NCI-H526 (cell line): ENCODE results near the gene DYRK4.
"Not testable (repeated sequence)": the region's sequence is repeated elsewhere in the genome, so short reads cannot be mapped to it uniquely, and the experiment has no call there.

Source experiments
- DNase-seq, 2 experiments: peaks; one replicate each; lab custom pipeline; 2025; lab: John Stamatoyannopoulos, UW

DYRK4 gene, protein sequence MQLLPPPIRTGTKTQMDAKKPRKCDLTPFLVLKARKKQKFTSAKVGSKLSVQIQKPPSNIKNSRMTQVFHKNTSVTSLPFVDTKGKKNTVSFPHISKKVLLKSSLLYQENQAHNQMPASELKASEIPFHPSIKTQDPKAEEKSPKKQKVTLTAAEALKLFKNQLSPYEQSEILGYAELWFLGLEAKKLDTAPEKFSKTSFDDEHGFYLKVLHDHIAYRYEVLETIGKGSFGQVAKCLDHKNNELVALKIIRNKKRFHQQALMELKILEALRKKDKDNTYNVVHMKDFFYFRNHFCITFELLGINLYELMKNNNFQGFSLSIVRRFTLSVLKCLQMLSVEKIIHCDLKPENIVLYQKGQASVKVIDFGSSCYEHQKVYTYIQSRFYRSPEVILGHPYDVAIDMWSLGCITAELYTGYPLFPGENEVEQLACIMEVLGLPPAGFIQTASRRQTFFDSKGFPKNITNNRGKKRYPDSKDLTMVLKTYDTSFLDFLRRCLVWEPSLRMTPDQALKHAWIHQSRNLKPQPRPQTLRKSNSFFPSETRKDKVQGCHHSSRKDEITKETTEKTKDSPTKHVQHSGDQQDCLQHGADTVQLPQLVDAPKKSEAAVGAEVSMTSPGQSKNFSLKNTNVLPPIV

DNA sequence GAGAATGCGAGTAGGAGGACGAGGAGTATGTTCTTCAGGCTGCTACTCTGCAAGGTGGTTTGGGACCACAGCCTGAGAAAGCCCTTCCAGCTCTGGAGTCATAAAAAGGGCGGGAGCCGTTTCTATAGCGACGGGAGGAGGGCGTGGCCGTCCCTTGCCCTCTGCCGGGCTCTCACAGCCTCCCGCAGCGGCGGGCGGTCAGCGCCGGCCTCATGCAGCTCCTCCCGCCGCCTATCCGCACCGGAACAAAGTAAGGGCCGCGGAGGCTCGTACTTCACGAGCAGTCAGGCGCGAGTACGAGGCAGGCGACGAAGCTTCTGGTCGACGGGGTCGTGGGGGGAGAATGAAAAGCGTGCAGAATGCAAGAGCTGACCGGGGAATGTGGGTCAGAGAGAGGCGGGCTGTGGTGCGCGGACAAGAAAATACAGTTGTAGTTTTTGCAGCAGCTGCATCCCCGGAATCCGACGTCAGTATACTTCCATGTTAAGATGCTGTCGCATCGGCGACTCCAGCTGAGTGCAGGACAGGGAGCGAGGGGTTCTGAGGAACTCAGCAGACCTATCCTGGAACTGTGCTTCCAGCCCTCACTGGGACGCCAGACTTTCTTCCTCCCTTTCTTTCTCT lies at the start of gene DYRK4:
Gene DYRK4 (plus strand): TSS at position 175 of the 624 bp plus-strand sequence. CDS start 38 bp downstream, at position 213.
- DNase-seq = peak; percentile 55 to 88

- DNase-seq = no peak
Measured at GRCh38 chr12:4518106-4518728, 43.8 kb upstream of the DYRK4 start.

DNA sequence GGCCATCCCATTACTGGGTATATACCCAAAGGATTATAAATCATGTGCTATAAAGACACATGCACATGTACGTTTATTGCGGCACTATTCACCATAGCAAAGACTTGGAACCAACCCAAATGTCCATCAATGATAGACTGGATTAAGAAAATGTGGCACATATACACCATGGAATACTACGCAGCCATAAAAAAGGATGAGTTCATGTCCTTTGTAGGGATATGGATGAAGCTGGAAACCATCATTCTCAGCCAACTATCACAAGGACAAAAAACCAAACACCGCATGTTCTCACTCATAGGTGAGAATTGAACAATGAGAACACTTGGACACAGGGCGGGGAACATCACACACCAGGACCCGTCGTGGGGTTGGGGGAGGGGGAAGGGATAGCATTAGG lies 38.6 kb upstream of the DYRK4 start:
- DNase-seq = not testable (repeated sequence)

- peak in 1 of 2 experiments; percentile 14 for DNase-seq
Measured at GRCh38 chr12:4526923-4527546, 35.0 kb upstream of the DYRK4 start.

- no peak for DNase-seq
Measured at GRCh38 chr12:4530160-4530559, 31.8 kb upstream of the DYRK4 start.

DNA sequence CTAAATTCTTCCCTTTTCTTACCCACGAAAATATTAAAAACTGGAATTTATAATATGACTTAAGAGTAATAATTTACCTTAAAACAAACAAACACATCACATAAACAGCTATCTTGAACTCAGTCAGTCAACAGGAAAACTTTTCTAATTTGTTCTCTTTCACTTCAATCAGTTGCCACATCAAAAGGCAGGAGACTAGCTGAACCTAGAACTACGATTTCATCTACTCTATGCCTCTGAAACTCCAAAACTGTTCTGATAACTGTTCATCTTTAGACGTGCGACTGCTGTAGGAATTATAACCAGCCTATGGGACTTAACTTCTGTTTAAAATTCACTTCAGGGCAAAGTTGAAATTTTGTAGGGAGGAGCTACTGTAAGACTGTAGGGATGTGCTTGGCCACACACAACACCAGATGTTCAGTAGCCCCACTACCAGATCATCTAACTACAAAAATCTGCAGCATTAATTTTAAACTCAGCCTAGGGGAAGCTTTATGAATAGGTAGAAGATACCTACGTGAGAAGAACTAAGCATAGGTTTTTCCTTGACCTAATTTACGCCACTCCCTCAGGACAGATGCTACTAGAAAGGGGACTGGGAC lies 30.9 kb upstream of the DYRK4 start:
- no peak for DNase-seq

DNA sequence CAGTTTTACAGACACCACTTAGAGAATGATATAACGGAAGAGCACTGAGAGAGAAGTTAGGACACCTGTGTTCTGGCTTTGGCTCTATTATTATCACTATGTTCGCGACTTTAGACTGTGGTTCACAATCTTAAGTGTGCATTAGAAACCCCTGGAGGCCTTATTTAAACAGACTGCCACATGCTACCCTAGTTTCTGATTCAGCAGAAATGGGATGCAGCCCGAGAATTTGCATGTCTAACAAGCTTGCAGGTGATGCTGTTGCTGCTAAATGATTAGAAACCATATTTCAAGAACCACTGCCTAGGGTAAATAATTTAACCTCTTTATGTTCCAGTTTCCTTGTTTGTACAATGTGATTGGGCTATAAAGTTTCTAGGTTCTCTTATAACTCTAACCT lies 26.9 kb upstream of the DYRK4 start:
- DNase-seq = peak in 1 of 2 experiments; percentile 4

DNA sequence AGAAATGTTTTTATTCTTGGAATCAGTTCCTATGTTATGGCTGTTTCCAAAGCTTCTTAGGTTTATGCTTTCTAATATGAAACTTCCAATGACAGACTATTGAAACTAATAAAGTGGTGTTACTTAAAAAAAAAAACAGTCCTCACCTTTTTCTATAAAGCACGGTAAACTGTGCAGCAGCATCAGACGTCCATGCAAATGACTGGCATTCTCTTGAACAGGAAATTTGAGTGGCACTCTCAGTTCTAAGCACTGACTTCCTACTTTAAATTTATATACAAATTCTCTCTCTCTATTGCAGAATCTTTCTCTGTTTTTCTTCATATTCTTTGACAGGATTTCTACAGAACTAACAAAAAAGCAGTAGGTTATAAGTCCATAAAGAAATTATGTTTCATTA lies 26.1 kb upstream of the DYRK4 start:
- DNase-seq = no peak

- DNase-seq = peak; percentile 92 to 98
Measured at GRCh38 chr12:4538207-4539160, 23.5 kb upstream of the DYRK4 start, which contains the start of gene RAD51AP1. TSS of gene RAD51AP1 (plus strand) at chr12:4538890. CDS start at chr12:4538940, 50 bp downstream.

DNA sequence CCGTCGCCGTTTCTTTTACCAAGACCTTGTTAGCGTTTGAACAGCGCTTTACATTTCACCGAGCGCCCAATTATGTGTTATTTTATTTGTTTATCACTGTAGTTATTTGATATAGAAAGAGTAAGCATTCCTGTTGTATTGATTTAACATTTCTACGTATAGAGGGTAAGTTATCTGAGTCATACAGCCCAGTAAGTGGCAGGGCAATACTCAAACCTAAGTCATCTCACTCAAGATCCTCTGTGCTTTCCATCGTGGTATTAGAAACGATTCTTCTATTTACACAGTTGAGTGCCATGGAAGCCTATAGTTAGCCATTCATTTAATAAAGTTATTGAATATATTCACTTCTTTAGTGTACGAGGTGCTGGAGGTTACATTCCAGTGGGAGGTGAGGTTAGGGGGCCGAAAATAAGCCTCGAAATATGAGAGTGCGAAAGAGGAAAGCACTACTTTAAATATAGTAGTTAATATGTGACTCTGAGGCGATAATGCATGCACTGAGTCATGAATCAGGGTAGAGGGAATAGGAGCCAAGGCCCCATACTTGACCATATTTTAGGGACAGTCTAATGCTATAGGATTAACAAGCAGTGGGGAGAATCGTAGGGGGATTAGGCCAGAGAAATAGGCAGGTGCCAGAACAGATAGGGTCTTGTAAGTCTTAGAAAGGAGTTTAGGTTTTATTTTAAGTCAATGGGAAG lies 22.7 kb upstream of the DYRK4 start:
- no peak for DNase-seq

DNA sequence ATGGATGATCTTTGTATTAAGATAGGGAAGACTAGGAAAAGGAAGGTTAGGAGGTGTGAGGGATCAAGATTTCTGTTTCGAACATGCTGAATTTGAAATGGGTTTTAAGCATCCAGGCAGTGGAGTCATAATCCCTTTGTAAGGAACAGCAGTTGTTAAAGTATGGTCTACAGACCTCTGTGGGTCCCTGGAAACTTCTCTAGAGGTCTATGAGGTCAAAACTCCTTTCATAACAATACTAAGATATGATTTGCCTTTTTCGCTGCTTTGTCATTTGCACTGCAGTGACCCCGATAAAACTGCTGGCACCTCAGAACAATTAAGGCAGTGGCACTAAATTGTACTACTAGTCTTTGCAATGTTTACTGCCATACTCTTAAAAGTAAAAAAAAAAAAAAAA lies 21.8 kb upstream of the DYRK4 start:
- DNase-seq = no peak

- no peak for DNase-seq
Measured at GRCh38 chr12:4540638-4541037, 21.4 kb upstream of the DYRK4 start.

DNA sequence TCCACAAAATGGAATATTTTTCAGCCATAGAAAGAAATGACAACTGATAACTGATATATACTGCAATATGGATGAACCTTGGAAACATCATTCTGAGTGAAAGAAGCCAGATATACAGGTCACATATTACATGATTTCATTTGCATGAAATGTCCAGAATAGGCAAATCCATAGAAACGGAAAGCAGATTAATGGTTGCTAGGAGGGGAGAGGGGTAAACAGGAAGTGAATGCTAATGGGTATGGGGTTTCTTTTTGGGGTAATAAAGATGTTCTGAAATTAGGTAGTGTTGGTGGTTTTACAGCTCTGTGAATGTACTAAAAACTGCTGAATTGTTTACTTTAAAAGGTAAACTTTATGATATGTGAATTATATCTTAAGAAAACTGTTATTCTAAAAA lies 16.8 kb upstream of the DYRK4 start:
- DNase-seq = peak in 1 of 2 experiments; percentile 6

- DNase-seq = no peak
Measured at GRCh38 chr12:4552191-4552590, 9.8 kb upstream of the DYRK4 start.

GRCh38 chr12:4553943-4554342 lies 8.1 kb upstream of the DYRK4 start:
- DNase-seq = no peak

DNA sequence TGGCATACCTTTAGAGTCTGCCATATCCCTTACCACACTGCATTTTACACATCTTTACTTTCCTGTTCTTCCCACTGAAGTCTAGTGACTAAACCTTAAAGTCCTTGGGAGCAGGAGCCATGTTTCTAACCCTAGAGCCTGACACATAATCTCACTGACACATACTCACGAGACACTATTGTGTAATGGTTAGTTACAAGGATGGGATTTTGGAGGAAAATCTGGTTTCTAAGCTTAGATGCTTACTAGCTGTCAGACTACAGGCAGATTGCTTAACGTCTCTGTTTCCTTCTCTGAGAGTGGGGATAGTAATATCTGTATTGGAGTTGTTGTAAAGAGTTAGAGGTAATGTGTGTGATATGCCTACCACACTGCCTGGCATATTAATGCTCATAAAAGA lies 6.2 kb upstream of the DYRK4 start:
- DNase-seq = no peak

DNA sequence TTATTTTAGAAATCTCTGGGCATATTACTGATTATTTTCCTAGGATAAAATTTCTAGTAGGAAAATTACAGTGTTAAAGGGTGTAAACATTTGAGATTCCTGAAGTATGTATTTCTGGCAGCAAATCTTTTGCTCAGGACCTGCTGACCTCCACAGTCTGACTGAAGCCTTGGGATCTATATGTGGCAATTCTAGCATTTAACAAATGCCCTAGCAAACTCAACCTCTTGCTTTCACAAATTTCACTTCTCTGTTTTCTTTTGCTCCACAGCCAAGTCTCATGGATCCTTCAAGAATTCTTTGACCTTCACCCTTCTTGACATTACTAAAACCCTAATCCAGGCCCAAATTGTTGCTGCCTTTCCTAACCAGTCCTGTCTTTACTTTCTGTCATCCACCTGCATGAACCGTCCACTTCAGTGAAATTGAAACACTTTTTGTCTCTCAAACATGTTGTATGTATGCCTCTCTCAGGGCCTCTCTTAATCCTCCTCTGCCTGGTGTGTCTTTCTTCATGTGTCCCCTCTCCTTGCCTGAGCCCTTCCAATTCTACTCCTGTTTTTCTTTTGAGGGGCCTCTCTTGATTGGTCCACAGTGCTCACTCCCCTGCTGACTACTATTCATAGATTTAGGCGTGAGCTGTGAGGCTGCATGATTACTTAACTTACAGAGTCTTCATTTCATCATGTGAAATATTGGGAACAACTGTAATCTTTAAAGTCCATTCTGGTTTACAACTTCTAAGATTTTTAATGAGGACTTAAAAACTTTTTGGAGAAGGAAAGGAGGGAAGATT lies 5.1 kb upstream of the DYRK4 start:
- DNase-seq = no peak

GRCh38 chr12:4557586-4557985 lies 4.4 kb upstream of the DYRK4 start:
- DNase-seq = no peak

GRCh38 chr12:4558171-4558570 lies 3.8 kb upstream of the DYRK4 start:
- no peak for DNase-seq
